ENCODE data around the gene CYP11A1. TPM values are rescaled to one million over a fixed set of nuclear protein-coding genes. Genes with fewer than 3 reads are reported as not detected.

The CYP11A1 gene
- total RNA-seq, 1 experiment from 2014 or later: 1.7 TPM

DNA sequence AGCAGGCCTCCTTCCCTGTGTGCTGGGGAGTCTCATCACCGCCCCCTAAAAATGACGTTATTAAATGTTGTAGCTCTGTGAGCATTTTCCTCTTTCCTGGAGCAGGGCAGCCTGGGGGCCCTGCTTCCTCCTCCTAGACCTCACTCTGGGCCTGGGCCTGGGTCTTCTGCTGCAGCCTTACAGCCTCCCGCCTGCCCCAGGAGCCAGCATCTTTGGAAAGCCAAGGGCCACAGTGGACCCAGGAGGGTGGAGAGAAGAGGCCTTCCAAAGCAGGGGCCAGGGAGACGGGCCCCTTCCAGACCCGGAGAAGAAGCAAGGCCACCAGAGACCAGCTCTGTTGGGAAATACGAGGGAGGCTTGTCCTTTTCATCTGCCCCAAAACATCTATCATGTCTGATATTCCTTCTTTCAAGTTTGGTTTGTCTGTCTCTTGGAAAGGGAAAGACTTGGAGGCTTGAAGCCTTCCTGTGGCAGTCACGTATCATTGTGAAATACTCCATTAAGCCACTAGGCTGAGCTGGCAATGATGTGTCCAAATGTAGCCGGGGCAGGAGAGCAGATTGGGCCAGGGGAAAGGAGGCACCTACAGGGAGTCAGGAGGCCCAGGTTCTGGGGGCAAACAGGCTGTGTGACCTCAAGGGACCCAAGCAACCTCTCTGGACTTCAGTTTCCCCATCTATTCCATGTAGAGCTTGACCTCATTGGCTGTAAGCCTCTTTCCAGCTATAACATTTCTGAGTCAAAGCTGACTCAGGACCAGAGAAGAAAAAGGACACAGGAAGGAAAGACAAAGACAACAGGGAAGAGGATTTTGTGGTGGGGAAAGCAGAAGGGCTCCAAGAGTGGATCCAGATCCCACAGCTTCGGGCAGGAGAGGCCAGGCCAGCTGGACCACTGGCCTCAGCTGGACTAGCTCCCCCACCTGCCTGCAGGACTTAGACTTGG is 31.1 kb downstream of the CYP11A1 start:
- Histone ChIP-seq H2BK20ac (ENCODE audit: low read depth, low read length, poor library complexity, severe bottlenecking) (no peak overlapping the region), H4K5ac (ENCODE audit: insufficient read length, low read depth, low read length) (no peak overlapping the region), H4K20me1 (ENCODE audit: control insufficient read depth, insufficient read depth, insufficient read length) (no peaks in the 10 kb centered on the region), H4K8ac (replicated peaks; ENCODE audit: insufficient read length, low read depth, low read length) (no peak overlapping the region), H3K23me2 (ENCODE audit: insufficient read length, low read depth, low read length, poor library complexity, severe bottlenecking) (no peaks in the 10 kb centered on the region), H3K27me3 (ENCODE audit: insufficient read depth, low read length) (no peaks in the 10 kb centered on the region), H2AK5ac (ENCODE audit: insufficient read length, low read length) (no peak overlapping the region), H2BK12ac (ENCODE audit: insufficient read length, low read depth, low read length) (no peak overlapping the region), H3K56ac (ENCODE audit: insufficient read length, low read depth, low read length) (no peak overlapping the region), H4K91ac (ENCODE audit: insufficient read length, low read depth, low read length) (no peak overlapping the region), H3K4ac (ENCODE audit: low read depth, low read length) (no peak overlapping the region), H3K4me1 (ENCODE audit: insufficient read depth, low read length) (no peaks in the 10 kb centered on the region), H3K9ac (ENCODE audit: extremely low read depth, insufficient read length, low read length) (no peak overlapping the region), H3K9me3 (ENCODE audit: control insufficient read depth, low read depth, low read length) (no peaks in the 10 kb centered on the region), H3K4me2 (ENCODE audit: insufficient read depth, insufficient read length, low read length) (no peak overlapping the region), H2BK120ac (ENCODE audit: low read depth, low read length, poor library complexity, severe bottlenecking) (no peak overlapping the region), H3K14ac (ENCODE audit: insufficient read depth, low read length) (no peak overlapping the region), H3K18ac (ENCODE audit: insufficient read length, low read depth, low read length) (no peak overlapping the region), H2AFZ (ENCODE audit: low read length) (no peak overlapping the region), H2BK15ac (ENCODE audit: low read depth, low read length) (no peak overlapping the region), H3K79me1 (ENCODE audit: insufficient read depth, low read depth, low read length, poor library complexity, severe bottlenecking) (no peaks in the 10 kb centered on the region), H3K79me2 (ENCODE audit: insufficient read depth, low read length) (no peaks in the 10 kb centered on the region), H3K23ac (ENCODE audit: insufficient read length, low read depth, low read length) (no peak overlapping the region), H3T11ph (ENCODE audit: low read length) (no peak overlapping the region), H2BK5ac (ENCODE audit: insufficient read length, low read length) (no peak overlapping the region), H3K27ac (ENCODE audit: insufficient read length, low read depth, low read length) (no peak overlapping the region)
- DNase-seq: no peak
- peaks cover 25% of the 10 kb centered on the region for H3K27me3 Mint-ChIP-seq (ENCODE audit: low read depth)
- no peak overlapping the region for H3K4me3 Mint-ChIP-seq
- TF ChIP-seq, protein P1, sequence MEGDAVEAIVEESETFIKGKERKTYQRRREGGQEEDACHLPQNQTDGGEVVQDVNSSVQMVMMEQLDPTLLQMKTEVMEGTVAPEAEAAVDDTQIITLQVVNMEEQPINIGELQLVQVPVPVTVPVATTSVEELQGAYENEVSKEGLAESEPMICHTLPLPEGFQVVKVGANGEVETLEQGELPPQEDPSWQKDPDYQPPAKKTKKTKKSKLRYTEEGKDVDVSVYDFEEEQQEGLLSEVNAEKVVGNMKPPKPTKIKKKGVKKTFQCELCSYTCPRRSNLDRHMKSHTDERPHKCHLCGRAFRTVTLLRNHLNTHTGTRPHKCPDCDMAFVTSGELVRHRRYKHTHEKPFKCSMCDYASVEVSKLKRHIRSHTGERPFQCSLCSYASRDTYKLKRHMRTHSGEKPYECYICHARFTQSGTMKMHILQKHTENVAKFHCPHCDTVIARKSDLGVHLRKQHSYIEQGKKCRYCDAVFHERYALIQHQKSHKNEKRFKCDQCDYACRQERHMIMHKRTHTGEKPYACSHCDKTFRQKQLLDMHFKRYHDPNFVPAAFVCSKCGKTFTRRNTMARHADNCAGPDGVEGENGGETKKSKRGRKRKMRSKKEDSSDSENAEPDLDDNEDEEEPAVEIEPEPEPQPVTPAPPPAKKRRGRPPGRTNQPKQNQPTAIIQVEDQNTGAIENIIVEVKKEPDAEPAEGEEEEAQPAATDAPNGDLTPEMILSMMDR (conservative IDR thresholded peaks at IDR 0.05): no peak
- H3K4me1 Mint-ChIP-seq: no peaks in the 10 kb centered on the region
- WGBS (ENCODE audit: extremely low coverage, insufficient read length, low lambda C conversion rate): no CpG with 5 or more reads among the region's 9 CpGs
- no peak overlapping the region; a peak in 1 of 7 replicates for H3K27ac Mint-ChIP-seq
- peaks cover 0 to 6% of the 10 kb centered on the region in 2 experiments; a peak in 2 of 5 replicates for H3K9me3 Mint-ChIP-seq
- no peaks in the 10 kb centered on the region; a peak in 2 of 7 replicates for H3K36me3 Mint-ChIP-seq (ENCODE audit: insufficient read depth in 1 of 3, low read depth in 3 of 3)
